ENCODE measurements around the gene MPRIP.
"Not testable (repeated sequence)": the region's sequence is repeated elsewhere in the genome, so short reads cannot be mapped to it uniquely, and the experiment has no call there.

Gene MPRIP

GRCh38 chr17:17130077-17130844 is 88.0 kb downstream of the MPRIP start:
- DNase-seq: no peak

GRCh38 chr17:17131839-17132238 is 89.6 kb downstream of the MPRIP start:
- DNase-seq: no peak

DNA sequence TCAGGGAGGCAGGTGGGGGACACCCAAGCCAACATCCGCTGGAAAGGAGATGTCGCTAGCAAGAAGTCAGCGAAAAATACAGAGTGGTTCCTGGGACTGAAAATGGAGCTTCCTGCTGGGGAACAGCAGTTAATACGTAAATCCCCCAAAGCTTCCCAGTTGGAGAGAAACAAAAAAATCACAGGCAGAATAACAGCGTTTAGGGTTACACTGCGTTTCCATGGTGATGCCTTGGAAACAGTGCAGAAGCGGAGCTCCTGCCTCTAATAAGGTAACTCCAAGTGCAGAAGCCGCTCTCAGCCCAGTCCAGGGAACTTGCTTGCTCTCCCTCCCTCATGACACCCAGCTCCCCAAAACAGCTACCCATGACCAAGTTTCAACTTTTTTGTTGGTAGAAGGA is 90.5 kb downstream of the MPRIP start:
- peak; percentile 18 for DNase-seq

GRCh38 chr17:17134051-17134956 is 92.0 kb downstream of the MPRIP start:
- DNase-seq: no peak

DNA sequence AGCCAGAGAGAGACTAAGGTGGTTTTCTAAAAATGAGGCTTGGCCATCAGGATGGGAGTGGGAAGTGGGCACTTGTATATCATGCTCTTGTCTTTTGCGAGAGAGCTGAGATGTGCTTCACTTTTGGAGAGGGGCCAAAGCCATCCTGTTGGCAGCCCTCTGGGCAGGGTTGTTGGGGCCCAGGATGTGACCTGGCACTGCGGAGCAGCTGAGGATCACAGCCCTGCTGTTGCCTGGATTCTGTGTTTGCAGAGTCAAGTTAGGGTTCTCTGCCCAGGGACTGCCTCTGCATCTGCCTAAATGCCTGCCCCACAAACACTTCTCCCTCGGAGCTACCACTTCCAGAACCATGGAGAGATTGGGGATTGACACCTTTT is 92.7 kb downstream of the MPRIP start:
- no peak for DNase-seq

GRCh38 chr17:17136221-17136620 is 94.0 kb downstream of the MPRIP start:
- not testable (repeated sequence) for DNase-seq

DNA sequence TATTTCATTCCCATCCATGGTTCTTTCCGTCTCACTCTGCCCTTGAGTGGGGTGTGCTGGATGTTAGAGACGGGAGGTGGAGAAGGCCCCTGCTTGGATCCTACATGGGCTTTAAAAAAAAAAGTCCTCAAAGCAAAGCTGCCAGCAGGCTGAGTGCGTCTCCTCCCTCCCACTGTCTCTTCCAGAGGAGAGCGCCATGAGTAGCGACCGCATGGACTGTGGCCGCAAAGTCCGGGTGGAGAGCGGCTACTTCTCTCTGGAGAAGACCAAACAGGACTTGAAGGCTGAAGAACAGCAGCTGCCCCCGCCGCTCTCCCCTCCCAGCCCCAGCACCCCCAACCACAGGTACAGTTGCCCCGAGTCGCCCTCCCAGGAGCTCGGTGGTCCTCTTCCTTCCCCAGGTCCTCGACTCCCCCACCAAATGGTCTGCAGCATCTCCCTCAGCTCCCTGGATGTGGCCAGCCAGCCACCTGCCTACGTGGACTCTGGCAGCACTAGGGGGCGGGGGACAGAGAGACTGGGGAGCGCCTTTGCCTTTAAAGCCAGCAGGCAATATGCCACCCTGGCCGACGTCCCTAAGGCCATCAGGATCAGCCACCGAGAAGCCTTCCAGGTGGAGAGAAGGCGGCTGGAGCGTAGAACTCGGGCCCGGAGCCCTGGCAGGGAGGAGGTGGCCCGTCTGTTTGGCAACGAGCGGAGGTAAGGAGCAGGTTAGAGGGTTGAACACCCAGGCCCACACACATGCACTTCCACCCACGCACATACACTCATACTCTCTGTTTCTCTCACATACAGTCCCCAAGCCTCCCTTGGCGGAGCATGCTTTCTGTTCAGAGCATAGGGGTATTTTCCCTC is 95.7 kb downstream of the MPRIP start:
- no peak for DNase-seq

- DNase-seq: peak; percentile 13
Observed at GRCh38 chr17:17139972-17140589, 97.8 kb downstream of the MPRIP start.

DNA sequence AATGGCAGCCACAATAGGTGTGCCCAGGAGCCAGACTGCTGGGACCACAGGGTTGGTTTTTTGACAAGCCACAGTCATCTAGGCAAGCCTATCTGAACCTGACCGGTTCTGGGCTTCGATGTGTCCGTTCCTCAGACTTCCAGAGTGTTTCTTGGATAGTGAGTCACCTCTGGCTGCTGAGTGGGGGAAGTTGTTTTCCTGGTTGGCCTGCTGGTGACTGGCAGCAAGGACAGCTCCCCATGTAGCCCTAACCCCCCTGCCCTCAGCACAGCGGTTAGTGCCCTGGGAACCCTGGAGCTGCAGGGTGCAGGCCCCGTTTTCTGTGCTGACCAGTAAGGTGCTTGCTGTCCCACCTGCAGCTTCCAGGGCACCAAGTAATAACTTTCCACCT is 98.3 kb downstream of the MPRIP start:
- no peak for DNase-seq

- DNase-seq: no peak
Observed at GRCh38 chr17:17141279-17141678, 99.0 kb downstream of the MPRIP start.

DNA sequence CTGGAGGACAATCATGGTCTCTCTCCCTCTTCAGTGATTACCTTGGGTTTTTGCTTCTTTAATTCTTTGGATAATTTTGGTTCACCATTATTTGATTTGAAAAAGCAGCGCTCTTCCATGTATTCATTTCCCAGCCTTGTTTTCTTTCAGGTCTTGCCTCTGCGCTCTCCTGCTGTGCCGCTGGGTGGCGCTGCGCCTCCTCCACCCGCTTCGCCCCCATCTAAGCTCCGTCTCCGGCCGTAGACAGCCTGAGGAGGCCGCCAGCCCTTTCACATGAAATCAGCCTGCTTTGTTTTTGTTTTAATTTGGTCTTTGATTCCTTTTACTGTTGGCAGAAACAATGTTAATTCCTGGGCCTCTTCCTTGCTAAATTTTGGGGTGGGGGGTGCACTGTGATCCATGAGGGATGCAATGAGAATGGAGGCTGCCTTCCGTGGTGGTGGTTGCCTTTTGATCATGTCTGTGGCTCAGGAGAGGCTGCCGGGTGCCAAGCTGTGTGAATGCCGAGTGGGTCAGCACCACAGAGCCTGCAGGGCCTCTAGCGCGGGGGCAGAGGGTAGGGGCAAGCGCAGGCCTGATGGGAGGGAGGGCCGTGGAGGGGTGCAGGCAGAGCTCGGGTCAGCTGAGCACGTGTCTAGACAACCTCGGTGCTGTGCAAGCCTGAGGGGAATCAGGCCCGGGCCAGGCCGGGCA is 99.7 kb downstream of the MPRIP start:
- DNase-seq: no peak

- DNase-seq: no peak
Observed at GRCh38 chr17:17142556-17142955, 100.3 kb downstream of the MPRIP start.

GRCh38 chr17:17143501-17143900 is 101.2 kb downstream of the MPRIP start:
- DNase-seq: no peak

DNA sequence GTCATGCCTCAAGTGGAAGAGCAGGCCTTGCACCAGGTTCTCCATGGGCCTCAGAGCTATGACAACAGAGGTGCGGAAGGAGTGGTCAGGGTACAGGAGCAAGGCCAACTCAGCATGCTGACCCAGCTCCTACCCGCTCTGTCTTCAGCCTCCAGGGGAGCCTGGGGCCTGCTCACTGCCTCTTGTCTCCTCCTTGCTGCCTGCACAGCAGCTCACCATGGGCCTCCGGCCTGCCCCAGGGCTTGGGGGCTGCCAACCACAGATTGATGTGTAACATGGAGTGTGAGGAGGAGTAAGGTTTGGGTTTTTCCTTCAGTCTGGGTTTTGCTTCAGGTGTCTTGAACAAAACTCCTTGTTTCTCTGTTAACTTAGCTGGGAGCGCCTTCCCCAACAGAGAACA is 101.8 kb downstream of the MPRIP start:
- DNase-seq: no peak

DNA sequence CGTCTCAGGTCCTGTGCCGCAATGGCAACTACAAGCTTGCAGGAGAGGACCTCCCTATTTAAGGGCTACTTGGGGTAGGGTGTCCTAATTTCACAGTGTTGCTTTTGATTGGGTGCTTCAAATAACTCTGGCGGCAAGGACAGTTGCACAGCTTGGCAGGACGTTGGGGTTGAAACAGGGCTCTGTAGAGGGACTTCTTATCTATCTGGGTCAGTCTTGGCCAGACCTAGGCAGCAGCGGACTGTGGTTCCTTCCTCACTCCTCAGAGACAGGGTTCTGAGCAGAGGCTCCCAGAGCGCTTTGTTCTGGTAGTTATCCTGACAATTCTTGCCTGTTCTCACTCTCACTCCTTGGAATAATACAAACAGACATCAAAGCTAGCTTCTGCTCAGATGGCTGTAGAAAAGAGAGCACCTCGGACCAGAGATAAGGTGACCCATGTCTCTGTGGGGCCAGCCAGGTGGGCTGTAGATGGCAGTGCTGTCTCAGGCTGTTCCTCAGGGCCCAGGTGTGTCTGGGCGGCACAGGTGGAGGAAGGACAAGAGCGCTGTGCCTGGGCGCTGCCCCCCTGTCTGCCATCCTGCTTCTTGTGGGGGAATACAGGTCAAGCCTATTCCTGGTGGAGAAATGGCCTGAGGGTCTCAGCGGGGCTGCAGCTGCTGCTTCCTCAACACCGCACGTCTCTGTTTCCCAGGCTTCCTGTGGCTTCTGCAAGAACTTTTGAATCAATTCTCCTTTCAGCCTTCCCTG is 102.8 kb downstream of the MPRIP start:
- no peak for DNase-seq

DNA sequence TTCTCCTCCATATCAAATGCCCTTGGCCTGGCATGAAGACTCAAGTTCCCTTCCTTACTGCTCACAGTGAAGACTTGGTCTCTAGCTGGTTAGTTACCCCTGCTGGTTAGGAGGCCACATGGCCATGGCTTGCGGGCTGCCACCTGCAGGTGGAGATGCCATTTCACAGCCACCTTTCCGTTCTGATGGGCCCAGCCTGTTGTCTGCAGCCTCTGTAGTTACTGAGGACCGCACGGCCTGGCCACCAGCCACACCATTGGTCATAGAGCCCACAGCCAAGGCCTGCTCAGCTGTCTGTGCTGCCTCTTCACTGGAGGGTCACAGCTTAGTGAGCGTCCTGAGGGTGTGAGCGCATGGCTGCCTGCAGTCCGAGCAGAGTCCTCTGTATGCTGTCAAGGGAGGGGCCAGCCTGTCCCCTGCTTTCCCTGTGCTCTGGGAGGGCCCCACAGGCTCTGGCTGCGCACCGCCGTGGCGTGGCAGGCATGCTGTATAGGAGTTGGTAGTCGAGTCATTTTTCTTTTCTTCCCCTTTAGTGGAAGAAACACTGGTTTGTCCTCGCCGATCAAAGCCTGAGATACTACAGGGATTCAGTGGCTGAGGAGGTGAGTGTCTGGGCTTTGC is 104.6 kb downstream of the MPRIP start:
- DNase-seq: no peak

DNA sequence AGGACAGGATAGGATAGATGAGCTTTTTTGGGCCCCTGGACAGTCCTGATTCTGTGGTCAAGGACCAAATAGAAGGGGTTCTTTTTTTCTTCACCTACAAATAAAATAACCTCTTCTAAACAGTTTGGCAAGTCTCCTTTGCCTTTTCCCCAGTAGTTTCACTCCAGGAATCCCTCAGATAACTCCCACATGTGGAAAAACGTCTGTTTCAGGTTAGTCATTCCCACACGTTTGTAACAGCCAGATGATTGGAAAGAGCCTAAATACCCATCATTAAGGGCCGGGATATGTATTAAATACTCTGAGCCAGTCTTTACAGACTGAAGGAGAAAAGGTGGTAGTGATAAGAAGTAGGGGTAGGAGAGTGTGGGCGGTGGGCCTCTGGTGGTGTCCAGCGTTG is 105.6 kb downstream of the MPRIP start:
- no peak for DNase-seq

GRCh38 chr17:17149520-17150447 is 107.5 kb downstream of the MPRIP start:
- peak; percentile 44 for DNase-seq

DNA sequence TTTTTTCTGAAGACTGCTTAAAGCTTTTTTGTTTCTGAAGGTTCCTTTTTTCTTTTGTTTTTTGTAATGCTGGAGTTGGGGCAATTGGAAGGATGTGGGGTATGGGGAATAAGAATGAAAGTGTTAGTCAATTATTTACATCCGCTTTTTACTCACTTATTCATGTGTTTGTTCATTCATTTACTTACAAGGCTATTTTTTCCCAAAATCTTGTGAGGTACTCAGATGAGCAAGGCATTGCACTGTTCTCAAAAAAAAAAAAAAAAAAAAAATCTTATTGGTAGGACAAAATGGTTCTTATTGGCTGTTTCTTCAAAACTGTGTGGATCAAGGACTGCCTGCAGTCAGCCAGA is 108.2 kb downstream of the MPRIP start:
- no peak for DNase-seq

GRCh38 chr17:17151055-17151454 is 108.8 kb downstream of the MPRIP start:
- DNase-seq: no peak
